HAP-1 (cell line): Measurements from ENCODE around the gene FOXB1.

ENCODE experiments used
- DNase-seq, 2 experiments: peaks; one replicate each; pipeline ENCODE4 v3.0.0-alpha.2; 2016 to 2020; ENCODE audit warnings: low spot score in 2 of 2
- H3K27me3 ChIP-seq: fragments of 250-450 bp; sonication (Bioruptor Pico); 2 replicates; pipeline ENCODE4 v1.5.1; 2020; ENCODE audit warnings: low read depth, mild to moderate bottlenecking, moderate library complexity
- H3K36me3 ChIP-seq: fragments of 250-450 bp; sonication (Bioruptor Pico); replicated peaks from 2 replicates; pipeline ENCODE4 v1.5.1; 2020; ENCODE audit warnings: mild to moderate bottlenecking
- H3K4me1 ChIP-seq: fragments of 250-450 bp; sonication (Bioruptor Pico); 2 replicates; pipeline ENCODE4 v1.5.1; 2020; ENCODE audit warnings: mild to moderate bottlenecking
- H3K4me3 ChIP-seq: fragments of 250-450 bp; sonication (Bioruptor Pico); 2 replicates; pipeline ENCODE4 v1.5.1; 2020; ENCODE audit warnings: mild to moderate bottlenecking, moderate library complexity
- H3K9me3 ChIP-seq: fragments of 250-450 bp; sonication (Bioruptor Pico); 2 replicates; pipeline ENCODE4 v1.5.1; 2020; ENCODE audit warnings: mild to moderate bottlenecking, moderate library complexity
- in situ Hi-C: fragments of 300-500 bp; cut with MboI; formaldehyde crosslinking; loops from 3 replicates; pipeline ENCODE4 v1.14.3; 2020; ENCODE audit warnings: low sequenced_read_pairs, inconsistent platforms, mixed read lengths

Gene FOXB1

DNA sequence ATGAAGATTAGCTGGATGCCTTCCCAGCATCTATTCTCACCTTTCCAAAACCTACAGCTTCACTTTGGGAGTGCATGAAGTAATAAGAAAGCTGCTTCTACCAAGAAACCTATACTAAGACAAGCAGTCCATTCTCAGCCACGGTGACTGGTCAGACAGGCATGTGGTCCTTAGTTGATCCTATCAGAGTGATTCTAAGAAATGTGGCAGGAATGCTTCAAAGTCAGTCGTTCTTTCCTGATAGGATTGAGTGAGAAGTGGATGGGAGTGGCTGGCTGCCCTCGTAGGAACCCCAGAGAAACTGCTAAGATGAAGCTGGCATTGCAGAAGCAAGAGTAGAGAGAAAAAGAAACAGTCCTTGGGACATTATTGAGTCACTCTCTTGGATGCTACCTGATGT is 16.6 kb downstream of the FOXB1 start:
- Histone ChIP-seq H3K27me3 (peaks cover 5% of the 10 kb centered on the region), H3K4me1 (no peaks in the 10 kb centered on the region), H3K36me3 (no peaks in the 10 kb centered on the region), H3K4me3 (no peak overlapping the region), H3K9me3 (no peaks in the 10 kb centered on the region)
- no peak for DNase-seq
- in situ Hi-C loops: no loop called here

- H3K36me3 ChIP-seq: no peaks in the 10 kb centered on the region
- H3K4me3 ChIP-seq: no peak overlapping the region
- H3K9me3 ChIP-seq: no peaks in the 10 kb centered on the region
- DNase-seq: no peak
- peaks cover 5% of the 10 kb centered on the region for H3K27me3 ChIP-seq
- in situ Hi-C loops: no loop called here
- H3K4me1 ChIP-seq: no peaks in the 10 kb centered on the region
Observed at GRCh38 chr15:60021589-60022378, 17.7 kb downstream of the FOXB1 start.

DNA sequence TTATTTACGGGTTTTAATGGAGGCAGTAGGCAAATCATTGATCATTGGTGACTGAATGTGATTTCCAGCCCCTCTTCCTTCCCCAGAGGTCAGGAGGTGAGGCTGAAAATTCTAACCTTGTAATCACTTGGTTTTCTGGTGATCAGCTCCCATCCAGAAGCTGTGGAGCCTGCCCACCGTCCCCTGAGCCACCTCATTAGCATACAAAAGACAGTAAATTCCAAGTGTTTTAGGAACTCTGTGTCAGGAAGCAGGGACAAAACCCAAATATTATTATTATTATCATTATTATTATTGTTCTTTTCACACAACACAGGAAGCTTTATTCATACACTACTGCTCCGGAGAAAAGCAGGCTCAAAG is 18.2 kb downstream of the FOXB1 start:
- DNase-seq: no peak
- Histone ChIP-seq H3K4me3 (no peak overlapping the region), H3K4me1 (no peaks in the 10 kb centered on the region), H3K9me3 (no peaks in the 10 kb centered on the region), H3K27me3 (peaks cover 5% of the 10 kb centered on the region), H3K36me3 (no peaks in the 10 kb centered on the region)
- in situ Hi-C loops: no loop called here

GRCh38 chr15:60026555-60026954 is 22.4 kb downstream of the FOXB1 start:
- Histone ChIP-seq H3K9me3 (no peaks in the 10 kb centered on the region), H3K36me3 (no peaks in the 10 kb centered on the region), H3K4me3 (no peak overlapping the region), H3K4me1 (no peaks in the 10 kb centered on the region), H3K27me3 (no peaks in the 10 kb centered on the region)
- in situ Hi-C loops: no loop called here
- no peak for DNase-seq

DNA sequence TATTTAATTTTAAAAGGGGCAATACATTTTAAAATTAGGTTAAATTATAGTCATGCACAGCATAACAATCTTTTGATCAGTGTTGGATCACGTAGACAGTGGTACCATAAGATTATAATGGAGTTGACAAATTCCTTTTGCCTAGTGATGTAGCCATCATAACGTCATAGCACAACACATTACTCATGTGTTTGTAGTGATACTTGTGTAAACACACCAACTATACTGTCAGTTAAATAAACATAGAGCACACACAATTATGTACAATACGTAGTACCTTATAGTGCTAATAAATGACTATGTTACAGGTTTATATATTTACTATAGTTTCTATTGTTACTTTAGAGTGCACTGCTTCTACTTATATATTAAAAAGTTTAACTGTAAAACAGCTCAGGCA is 31.2 kb downstream of the FOXB1 start:
- peaks cover 3% of the 10 kb centered on the region; the same call in 1 of the 2 replicates for H3K27me3 ChIP-seq
- DNase-seq: no peak
- no peaks in the 10 kb centered on the region for H3K9me3 ChIP-seq
- in situ Hi-C loops: no loop called here
- no peaks in the 10 kb centered on the region for H3K4me1 ChIP-seq
- no peaks in the 10 kb centered on the region for H3K36me3 ChIP-seq
- H3K4me3 ChIP-seq: no peak overlapping the region

DNA sequence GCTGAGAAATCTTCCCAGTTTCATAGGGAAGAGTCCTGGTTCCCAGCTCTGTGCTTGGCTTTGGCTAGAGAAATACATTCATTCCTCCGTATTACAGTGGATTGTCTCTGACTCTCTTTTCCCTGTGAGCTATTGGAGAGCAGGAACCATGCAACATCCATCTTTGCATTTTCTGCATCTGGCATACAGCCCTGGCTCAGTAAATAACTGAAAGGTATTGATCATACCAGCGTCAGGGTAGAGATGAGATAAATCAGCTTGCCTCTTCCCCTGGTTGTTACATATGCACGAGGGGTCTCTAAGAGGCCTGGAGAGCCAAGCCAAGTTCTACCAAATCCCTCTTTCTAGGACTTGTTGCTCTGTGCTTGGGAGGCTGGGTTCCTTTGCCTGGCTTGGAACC is 35.2 kb downstream of the FOXB1 start:
- Histone ChIP-seq H3K4me1 (no peaks in the 10 kb centered on the region), H3K27me3 (peaks cover 4% of the 10 kb centered on the region; the same call in 1 of the 2 replicates), H3K4me3 (no peak overlapping the region), H3K9me3 (no peaks in the 10 kb centered on the region), H3K36me3 (no peaks in the 10 kb centered on the region)
- DNase-seq: no peak
- in situ Hi-C loops: no loop called here

GRCh38 chr15:60043744-60044435 is 39.8 kb downstream of the FOXB1 start:
- 0 out of 2 replicates have a peak, but pooled peaks cover 4% of the 10 kb centered on the region for H3K27me3 ChIP-seq
- H3K4me1 ChIP-seq: no peaks in the 10 kb centered on the region
- H3K9me3 ChIP-seq: no peaks in the 10 kb centered on the region
- DNase-seq: no peak
- H3K36me3 ChIP-seq: no peaks in the 10 kb centered on the region
- H3K4me3 ChIP-seq: no peak overlapping the region
- in situ Hi-C loops: no loop called here

DNA sequence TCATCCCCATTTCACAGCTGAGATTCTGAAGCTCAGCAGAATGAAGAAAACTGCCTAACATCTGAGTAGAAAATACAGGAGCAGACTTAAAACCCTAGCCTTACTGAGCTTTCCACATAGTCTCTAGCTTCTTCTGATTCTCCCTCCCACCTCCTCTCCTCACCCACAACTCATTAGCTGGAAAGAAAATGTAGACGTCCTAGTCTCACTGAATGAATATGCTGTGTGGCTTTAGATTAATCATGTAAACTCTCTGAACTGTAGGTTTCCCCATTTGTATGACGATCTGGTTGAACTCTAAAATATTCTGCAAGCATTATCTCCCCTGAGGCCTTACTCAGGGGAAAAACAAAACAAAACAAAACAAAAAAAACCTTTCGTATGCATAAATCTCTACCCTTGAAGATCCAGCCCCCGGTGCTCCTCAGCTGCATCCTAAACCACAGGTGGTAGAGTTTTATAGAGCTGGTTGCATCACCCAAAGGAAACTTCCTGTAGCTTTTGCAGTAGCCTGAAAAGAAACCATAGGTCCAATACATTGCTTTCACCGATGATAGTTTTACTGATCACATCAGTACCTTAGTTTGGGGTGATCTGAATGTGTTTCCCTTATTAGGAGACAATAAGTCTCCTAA is 40.6 kb downstream of the FOXB1 start:
- H3K9me3 ChIP-seq: 0 out of 2 replicates have a peak, but pooled peaks cover under 1% of the 10 kb centered on the region
- H3K27me3 ChIP-seq: 0 out of 2 replicates have a peak, but pooled peaks cover 4% of the 10 kb centered on the region
- no peaks in the 10 kb centered on the region for H3K4me1 ChIP-seq
- no peaks in the 10 kb centered on the region for H3K36me3 ChIP-seq
- in situ Hi-C loops: no loop called here
- no peak overlapping the region for H3K4me3 ChIP-seq
- no peak for DNase-seq

DNA sequence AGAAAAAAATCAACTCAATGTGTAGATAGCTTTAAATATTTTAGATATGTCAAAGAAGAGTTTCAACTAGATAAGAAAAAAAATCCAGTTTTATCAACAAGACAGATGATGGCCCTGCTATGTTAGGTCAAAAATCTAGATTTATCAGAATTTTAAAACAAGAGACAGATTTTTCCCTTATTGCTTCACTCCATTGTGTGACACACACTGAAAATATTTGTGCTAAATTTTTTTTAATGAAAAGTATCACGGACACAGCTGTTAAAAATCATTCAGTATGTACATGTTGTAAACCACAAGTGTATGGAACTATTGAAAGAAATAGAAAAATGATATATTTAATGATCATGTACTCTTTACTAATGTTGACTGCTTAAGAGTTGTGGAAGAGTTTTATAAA is 43.6 kb downstream of the FOXB1 start:
- no peak overlapping the region for H3K4me3 ChIP-seq
- DNase-seq: no peak
- H3K4me1 ChIP-seq: no peaks in the 10 kb centered on the region
- H3K27me3 ChIP-seq: no peaks in the 10 kb centered on the region
- 0 out of 2 replicates have a peak, but pooled peaks cover 2% of the 10 kb centered on the region for H3K9me3 ChIP-seq
- in situ Hi-C loops: no loop called here
- no peaks in the 10 kb centered on the region for H3K36me3 ChIP-seq

- Histone ChIP-seq H3K9me3 (0 out of 2 replicates have a peak, but pooled peaks cover 2% of the 10 kb centered on the region), H3K4me3 (no peak overlapping the region), H3K27me3 (no peaks in the 10 kb centered on the region), H3K4me1 (no peaks in the 10 kb centered on the region), H3K36me3 (no peaks in the 10 kb centered on the region)
- no peak for DNase-seq
- in situ Hi-C loops: no loop called here
Observed at GRCh38 chr15:60049948-60050347, 45.8 kb downstream of the FOXB1 start.

- Histone ChIP-seq H3K36me3 (no peaks in the 10 kb centered on the region), H3K4me1 (no peaks in the 10 kb centered on the region), H3K9me3 (0 out of 2 replicates have a peak, but pooled peaks cover 2% of the 10 kb centered on the region), H3K4me3 (no peak overlapping the region), H3K27me3 (no peaks in the 10 kb centered on the region)
- in situ Hi-C loops: no loop called here
- no peak for DNase-seq
Observed at GRCh38 chr15:60052796-60053195, 48.7 kb downstream of the FOXB1 start.

DNA sequence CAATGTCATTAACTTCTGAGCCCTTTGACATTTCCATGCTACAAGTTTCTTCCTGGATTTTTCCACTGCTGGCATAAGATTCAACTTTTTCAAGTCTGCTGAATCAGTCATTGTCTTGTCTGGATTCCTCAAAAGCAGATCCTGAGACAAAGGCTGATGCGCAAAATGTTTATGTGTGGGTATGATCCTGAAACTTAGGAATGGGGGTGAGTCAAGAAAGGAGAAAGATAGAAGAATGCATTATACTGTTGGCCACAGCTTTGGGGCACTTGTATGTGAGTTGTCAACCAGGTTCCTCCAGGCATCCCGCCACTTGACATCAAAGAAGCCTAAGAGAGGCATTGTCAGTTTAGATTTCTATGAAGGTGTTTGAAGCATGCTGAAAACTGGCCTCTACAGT is 50.4 kb downstream of the FOXB1 start:
- no peak overlapping the region for H3K4me3 ChIP-seq
- no peaks in the 10 kb centered on the region for H3K36me3 ChIP-seq
- no peaks in the 10 kb centered on the region for H3K4me1 ChIP-seq
- no peaks in the 10 kb centered on the region for H3K27me3 ChIP-seq
- DNase-seq: no peak
- in situ Hi-C loops: no loop called here
- H3K9me3 ChIP-seq: 0 out of 2 replicates have a peak, but pooled peaks cover 2% of the 10 kb centered on the region
